NB4 (cell line): Measurements from ENCODE around the gene HMG20B.

Experiments
- POLR2A ChIP-seq: IDR thresholded peaks from 2 replicates; pipeline ENCODE4 v1.6.1; 2011; ENCODE audit warnings: mild to moderate bottlenecking; ENCODE audit not compliant: insufficient read length; ENCODE audit errors: extremely low read depth
- TF ChIP-seq, protein P1 (sequence below): IDR thresholded peaks from one replicate; pipeline ENCODE4 v1.5.1; 2012; ENCODE audit warnings: low read depth, low read length

- TF ChIP-seq, protein P1, sequence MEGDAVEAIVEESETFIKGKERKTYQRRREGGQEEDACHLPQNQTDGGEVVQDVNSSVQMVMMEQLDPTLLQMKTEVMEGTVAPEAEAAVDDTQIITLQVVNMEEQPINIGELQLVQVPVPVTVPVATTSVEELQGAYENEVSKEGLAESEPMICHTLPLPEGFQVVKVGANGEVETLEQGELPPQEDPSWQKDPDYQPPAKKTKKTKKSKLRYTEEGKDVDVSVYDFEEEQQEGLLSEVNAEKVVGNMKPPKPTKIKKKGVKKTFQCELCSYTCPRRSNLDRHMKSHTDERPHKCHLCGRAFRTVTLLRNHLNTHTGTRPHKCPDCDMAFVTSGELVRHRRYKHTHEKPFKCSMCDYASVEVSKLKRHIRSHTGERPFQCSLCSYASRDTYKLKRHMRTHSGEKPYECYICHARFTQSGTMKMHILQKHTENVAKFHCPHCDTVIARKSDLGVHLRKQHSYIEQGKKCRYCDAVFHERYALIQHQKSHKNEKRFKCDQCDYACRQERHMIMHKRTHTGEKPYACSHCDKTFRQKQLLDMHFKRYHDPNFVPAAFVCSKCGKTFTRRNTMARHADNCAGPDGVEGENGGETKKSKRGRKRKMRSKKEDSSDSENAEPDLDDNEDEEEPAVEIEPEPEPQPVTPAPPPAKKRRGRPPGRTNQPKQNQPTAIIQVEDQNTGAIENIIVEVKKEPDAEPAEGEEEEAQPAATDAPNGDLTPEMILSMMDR, result no peak
- no peak for TF ChIP-seq POLR2A
These were observed 39.6 kb downstream of the HMG20B start for GRCh38 chr19:3612330-3612729.
